HG03432 (cell line): ENCODE data around the gene NINJ2.

Experiments
- ATAC-seq: cut with Tn5 transposase; IDR thresholded peaks from one replicate; pipeline ENCODE4 v1.9.1; 2021; ENCODE audit warnings: mild to moderate bottlenecking, moderate library complexity; ENCODE audit not compliant: unreplicated experiment

Gene NINJ2

DNA sequence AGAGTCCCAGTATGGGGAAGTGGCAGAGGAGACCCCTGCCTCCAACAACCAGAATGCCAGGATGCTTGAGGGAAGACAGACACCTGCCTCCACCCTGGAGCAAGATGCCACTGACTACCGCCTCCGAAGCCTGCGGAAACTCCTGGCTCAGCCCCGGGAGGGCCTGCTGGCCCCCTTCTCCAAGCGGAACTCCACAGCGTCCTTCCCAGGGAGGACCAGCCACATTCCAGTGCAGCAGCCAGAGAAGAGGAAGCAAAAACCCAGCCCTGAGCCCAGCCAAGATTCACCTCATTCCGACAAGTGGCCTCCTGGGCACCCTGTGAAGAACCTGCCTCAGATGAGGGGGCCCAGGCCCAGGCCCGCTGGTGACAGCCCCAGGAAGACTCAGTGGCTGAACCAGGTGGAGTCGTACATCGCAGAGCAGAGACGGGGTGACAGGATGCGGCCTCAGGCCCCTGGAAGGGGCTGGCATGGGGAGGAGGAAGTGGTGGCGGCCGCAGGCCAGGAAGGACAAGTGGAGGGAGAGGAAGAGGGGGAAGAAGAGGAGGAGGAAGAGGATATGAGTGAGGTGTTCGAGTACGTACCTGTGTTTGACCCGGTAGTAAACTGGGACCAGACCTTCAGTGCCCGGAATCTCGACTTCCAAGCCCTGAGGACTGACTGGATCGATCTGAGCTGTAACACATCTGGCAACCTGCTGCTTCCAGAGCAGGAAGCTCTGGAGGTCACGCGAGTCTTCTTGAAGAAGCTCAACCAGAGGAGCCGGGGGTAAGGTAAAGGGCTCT lies 109.8 kb downstream of the NINJ2 start:
- no peak for ATAC-seq

DNA sequence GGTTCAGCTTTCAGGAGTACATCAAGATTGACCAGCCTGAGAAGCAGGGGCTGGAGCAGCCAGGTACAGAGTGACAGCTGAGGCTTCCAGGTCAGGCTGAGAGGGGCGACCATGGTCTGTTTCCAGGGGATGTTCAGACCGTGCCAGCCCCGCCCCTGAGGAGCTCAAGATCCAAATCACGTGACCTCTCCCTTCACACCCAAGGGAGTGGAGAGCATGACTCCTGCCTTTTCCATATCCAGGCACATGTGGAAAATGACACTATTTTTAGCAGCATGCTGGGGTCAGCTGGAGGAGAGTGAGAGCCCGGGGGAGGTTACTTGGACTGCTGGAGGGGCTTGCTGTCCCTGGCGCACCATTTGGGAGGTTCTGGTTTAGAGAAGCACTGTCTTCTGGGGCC lies 110.8 kb downstream of the NINJ2 start:
- no peak for ATAC-seq

DNA sequence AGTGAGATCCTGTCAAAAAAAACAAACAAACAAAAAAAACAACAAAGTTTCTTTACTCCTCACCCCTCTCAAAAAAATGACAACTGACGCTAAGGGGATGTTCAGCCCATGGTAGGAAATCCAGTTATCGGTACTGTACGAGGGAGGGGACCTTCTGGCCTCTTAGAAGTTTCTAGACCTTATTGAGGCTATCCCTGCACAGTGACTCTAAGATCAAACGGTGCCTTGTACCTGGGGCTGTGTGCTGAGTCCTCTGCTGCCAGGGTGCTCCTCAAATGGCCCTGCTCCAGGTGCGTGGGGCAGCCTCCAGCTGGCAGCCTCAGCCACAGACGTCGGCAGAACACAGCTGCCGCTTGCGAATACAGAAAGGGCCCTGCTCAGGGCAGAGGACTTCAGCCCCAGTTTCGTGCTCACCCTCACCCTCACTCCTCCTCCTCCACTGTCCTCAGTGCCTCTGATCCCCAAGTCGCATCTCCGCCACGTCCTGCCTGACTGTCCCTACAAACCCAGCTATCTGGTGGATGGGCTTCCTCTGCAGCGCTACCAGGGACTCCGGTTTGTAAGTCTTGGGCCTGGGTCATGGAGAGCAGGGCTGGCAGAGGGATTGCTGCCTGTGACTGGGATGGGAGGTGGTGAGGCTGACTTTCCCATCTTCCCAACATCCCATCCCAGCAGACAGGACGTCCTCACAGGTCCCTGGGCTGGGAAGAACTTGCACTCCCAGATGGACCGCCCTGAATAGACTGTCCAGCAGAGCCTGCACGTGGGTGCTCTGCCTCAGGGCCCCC lies 112.6 kb downstream of the NINJ2 start:
- no peak for ATAC-seq

DNA sequence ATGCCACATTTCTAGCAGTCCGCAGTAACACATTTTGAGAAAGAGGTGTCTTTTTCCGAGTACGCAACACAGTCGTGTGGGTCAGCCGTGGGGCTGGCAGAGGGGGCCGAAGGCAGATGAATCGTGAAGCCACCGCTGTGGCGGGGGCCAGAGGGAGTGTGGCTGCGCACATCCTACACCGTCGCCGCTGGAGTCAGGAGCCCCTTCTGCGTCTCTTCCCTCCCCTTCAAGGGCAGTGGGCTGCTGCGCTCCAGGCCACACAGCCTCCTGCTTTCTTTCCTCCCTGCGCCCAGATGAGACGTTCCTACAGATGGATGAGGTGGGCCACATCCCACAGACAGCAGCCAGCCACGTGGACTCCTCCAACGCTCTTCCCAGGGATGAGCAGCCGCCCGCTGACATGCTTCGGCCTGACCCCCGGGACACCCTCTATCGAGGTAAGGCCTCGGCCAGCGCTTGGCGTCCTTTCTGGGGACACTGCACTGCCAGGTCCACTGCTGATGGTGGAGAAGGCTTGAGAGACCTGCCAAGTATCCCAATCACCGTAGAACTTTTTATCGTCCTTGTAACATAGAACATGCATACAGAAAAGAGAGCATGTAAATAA lies 113.7 kb downstream of the NINJ2 start:
- no peak for ATAC-seq

DNA sequence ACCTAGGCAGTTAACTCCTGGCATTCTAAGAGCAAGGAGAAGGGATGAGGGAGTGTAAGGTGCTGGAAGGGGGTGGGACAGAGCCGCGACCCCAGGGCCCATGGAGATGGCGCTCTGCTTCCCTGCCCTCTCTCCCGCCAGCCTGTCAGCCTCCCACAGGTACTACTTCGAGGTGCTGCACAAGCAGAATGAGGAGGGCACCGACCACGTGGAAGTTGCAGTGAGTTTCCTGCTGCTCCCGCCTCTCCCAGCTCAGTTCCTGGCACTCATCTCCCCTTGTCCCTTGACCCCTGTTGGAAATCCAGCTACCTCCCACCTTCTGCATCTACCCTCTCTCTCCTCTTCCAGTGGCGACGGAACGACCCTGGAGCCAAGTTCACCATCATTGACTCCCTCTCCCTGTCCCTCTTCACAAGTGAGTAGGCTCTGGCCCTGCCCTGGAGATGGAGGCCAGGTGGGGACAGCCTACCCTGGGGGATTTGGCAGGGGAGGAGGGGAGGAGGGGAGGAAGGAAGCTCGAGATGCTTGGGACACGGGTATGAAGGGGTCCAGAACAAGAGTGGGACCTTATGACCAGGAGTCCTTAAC lies 115.3 kb downstream of the NINJ2 start:
- ATAC-seq, result no peak

DNA sequence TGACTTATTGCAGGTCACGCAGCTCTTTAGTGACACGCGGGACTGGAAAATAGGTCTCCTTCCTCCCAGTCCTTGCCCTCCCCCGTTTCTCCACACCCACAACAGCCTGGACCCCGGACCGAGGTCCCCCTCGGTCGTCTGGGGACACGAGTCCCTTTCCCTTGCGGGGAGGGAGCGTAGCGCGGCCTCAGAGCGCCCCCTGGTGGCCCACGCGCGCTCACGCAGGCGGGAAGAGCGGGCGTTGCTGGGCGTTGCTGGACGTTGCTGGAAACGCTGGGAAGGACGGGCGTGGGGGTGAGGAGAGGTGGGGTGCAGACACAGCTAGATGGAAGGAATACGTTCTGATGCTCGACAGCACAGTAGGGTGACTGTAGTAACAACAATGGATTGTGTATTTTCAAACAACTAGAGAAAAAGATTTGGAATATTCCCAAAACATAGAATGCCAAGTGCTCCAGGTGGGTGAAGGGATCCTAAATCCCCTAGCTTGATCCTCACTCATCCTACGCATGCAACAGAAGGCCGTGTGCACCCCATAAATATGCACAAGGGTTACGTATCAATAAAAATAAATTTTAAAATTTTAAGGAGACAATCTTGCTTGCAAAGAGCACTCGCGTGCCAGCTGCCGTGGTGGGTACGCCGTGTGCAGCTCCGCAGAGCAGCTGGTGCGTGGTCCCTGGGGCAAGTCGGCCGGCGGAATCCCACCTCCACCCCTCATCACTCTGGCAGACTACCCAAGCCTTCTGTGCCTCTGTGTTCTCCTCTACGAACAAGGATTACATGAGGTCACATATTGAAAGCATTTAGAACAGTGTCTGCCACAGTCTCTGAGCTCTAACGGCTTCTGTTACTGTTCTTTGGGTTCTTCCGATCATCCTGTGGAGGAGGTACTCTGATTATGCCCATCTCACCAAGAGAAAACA lies 116.1 kb downstream of the NINJ2 start:
- ATAC-seq, result peak; percentile 60

DNA sequence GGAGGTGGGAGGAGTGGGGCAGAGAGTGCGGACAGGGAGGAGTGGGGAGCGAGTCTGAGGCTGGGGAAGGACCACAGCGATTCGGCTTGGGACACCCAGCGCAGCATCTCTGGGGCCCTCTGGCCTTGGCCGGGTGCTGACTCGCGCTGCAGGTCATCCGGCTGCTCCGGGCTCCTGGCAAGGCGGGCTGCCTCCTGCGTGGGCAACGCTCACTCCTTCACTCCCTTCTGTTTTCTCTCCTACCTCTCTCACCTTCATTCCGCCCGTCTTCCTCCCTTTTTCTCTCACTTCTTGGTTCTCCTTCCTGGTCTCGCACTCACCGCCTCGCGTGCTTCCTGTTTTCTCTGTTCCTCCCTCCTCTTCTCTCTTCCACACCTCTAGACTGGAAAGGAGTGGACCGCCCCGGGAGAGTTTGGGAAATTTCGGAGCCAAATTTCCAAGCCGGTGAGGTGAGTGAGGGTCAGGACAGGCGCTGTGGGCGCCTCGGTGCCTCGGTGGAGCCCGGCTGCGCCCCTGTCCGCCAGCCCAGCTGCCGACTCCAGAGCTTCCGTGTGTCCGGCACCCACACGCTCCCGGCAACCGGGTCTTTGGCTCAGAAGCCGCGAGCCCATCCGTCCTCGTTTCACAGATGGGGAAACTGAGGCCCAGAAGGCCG lies 116.9 kb downstream of the NINJ2 start:
- ATAC-seq, result no peak

DNA sequence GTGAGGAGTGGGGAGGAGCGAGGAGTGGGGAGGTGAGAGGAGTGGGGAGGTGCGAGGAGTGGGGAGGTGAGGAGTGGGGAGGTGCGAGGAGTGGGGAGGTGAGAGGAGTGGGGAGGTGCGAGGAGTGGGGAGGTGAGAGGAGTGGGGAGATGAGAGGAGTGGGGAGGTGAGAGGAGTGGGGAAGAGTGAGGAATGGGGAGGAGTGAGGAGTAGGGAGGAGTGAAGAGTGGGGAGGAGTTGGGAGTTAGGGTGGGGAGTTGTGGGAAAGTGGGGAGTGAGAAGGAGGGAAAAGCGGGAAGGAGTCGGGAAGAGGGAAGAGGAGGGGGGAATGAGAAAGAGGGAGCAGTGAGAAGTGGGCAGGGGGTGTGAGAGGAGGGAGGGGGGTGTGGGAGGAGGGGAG lies 117.4 kb downstream of the NINJ2 start:
- ATAC-seq, result no peak

DNA sequence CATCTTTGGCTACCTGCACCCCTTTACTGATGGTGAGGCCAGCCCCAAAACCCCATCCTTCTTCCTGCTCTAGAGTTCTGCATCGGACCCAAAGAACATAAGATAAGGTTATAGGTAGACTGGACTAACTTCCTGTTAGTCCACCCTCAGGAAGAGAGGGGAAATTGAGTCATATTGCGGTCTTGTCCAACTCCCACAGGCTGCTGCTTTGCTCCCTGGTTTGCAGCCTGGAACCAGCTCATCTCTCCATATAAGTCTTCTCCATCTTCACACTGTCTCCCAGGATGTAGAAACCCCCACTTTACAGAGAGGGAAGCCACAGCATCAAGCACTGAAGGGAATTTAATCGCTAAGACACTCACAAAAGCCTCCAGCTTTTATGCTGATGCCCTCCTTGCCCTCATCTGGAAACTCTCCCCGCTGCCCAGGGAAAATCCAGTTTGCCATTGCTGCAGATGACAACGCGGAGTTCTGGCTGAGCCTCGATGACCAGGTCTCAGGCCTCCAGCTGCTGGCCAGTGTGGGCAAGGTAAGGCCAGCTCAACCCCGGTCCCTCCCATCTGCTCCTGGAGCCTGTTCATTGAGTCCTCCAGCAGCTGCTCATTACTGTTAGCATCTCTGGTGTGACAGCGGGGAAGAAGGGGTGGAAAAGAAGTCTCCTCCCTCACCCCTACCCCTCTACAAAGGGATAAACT lies 118.2 kb downstream of the NINJ2 start:
- no peak for ATAC-seq

DNA sequence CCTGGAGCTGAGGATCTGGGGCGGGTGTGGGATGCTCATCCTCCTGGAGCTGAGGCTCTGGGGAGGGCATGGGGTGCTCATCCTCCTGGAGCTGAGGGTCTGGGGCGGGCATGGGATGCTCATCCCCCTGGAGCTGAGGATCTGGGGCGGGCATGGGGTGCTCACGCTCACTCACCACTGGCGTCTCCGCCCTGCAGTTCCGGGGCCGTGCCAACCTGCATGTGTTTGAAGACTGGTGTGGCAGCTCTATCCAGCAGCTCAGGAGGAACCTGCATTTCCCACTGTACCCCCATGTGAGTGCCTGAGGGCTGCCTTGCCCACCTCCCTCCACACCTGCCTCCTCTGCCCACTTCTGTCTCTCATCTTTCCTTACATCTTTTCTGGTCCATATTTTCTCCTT lies 119.1 kb downstream of the NINJ2 start:
- no peak for ATAC-seq

DNA sequence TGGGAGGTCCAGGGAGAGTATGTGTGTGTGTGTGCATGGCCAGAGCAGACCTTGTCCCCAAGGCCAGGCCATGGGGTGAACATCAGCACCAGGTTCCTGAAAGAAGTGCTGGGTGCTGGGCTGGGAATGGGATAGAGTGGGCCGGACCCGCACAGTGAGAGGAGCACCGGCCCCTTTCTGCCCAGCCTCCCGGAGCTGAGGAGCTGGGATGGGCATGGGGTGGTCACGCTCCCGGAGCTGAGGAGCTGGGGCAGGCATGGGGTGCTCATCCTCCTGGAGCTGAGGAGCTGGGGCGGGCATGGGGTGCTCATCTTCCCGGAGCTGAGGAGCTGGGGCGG lies 120.2 kb downstream of the NINJ2 start:
- ATAC-seq, result no peak

DNA sequence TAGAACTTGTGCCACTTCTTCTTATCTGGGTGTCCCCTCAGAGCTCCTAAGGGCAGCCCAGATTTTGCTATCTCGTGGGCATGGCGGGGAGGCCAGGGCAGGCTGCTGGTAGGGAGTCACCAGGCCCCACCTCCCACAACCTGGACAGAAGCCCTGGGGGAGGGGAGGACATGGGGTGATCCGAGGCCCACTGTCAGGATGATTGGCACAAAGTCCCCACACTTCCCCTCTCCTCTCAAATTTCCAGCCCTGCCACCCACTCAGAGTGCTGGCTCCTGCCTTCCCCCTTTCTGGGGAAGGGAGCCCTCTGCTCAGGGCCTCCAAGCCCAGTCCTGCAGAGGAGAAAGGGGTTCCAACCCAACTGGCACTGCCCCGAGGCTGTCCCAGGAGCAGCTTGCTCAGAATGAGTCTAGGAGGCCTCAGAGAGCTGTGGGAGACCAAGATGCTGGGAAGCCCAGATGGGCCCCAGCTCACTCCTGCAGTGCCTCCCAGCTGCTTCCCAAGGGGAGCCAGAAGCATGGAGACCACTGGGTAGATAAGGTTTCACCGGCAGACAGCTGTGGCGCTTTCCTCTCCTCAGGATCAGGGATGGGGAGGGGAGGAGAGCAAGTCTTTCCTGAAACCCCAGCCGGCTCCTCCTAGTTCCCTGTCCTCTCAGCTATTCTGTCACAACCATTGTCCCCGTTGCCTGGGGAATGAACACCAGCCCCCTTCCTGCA lies 120.7 kb downstream of the NINJ2 start:
- ATAC-seq, result no peak

DNA sequence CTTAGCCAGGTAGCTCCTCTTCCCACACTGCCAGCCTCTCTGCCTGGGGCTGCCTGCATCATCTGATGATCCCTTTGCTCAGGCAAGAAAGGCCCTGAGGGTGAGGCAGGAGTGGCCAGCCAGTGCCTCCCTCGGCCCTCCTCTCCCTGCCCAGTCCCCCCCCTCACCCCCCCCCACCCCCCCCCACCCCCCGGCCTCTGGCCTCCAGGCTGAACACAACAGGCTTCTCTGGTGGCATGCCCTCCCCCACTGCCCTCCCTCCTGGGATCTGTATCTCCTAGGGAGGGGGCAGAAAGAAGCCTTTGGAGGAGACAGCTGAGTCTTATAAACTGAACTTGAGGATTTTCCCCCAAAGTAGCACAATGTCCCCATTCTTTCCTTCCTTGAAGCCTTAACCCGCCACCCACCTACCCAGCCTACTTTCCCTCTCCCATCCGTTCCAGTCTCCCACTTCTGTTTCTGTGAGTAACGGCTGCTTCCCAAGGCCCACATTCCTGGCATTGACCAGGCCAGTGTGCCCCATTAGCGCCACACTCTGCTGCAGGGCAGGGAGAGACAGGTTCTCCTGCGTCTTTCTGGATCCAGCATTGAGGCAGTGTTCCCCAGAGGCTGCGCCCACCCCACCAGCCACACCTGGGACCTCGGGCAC lies 121.4 kb downstream of the NINJ2 start:
- ATAC-seq, result no peak

DNA sequence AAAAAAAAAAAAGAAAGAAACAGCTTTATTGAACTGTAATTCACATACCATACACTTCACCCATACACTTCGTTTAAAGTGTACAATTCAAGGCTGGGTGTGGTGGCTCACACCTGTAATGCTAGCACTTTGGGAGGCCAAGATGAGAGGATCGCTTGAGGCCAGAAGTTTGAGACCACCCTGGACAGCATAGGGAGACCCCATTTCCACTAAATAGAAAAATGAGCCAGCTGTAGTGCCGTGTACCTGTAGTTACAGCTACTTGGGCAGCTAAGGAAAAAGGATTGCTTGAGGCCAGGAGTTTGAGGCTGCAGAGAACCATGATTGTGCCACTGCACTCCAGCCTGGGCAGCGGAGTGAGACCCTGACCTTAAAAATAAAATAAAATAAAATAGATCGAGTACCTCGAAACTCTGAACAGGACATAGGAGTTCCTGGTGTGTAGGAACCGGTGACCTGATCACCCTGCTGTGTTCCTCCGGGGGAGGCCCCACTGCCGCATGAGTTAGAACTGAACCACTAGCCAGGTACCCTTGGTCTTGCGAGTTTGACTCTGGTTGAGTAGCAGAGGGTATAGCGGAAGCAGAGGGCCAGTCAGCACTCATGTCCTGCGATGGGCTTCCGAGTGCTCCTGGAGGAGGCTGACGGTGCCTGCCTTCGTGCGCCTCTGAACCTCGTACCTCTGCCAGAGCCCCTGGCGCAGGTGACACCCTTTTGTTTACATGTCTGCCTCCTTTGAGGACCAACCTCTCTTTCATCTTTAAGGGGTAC lies 123.5 kb downstream of the NINJ2 start:
- ATAC-seq, result no peak

DNA sequence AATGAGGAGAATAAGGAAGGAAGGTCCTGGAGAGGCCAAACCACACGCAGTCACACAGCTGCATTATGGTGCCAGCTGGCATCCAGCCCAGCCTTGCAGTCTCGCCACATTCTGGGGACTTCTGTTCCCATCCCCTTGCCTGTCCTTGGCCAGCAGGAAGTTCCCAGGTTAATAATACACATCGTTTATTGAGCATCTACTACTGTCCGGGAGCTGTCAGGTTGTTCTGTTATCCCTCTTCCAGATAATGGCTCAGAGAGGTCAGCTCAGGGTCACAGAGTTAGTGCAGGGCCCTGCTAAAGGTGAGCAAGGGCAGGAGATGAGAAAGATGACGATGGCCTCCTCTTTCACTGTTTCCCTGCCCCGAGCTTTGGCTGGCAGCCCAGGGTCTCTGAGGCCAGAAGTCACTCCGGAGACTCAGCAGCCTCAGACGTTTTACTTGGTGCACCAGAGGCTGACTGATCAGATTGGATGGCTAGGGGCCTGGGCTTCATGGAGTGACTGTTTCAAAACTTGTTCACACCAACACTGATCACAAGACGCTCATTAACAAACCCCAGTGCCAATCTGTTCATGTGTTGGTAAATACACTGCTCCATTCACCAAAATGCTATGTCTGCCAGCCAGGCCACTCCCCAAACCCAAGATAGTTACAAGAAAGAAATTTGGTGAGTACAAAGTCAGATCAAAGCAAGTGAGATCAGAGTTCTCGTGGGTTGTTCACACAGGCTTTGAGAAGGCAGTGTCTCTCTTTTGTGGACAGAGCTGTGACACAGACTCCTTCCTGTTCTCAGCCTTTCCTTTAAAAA lies 124.3 kb downstream of the NINJ2 start:
- no peak for ATAC-seq

DNA sequence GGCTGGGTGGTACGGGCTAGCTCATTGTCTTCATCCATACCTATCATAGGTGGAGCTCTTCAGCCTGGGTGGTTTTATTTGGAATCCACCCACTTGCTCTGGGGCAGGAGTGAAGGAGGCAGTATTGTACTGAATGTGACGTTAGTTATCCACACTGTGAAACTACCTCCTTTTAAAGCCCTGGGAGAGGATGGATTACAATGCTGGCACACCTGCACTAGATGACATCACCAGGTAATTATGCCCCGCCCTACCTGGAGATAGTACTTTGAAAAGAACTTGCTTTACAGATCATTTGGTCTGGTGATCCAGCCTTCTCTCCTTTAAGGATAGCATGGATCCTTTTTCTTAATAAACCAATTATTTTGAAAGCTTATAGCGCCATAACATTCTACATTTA lies 125.5 kb downstream of the NINJ2 start:
- no peak for ATAC-seq

DNA sequence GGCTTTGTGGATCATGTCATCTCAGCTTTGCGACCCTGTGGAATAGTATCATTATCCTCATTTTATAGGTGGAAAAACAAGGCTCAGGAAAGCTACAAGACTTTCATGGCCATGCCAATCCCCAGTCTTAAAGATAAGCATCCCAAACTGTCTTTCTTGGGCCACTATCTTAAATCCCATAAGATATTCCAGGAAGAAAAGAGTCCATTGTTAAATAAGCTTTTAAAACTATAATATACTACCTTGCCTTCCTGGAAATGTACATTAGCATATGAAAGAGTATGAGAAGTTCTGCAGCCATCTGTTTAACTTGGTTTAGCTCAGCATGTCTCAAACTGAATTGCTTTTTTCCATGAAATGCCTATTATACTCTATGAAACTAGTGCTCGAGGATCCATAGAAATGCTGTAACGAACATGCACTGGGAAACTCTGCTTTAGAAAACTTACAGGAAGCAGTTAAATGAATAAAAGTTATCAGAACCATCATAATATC lies 126.4 kb downstream of the NINJ2 start:
- no peak for ATAC-seq
